NCI-H446 treated with DMSO at 0.1 percent for 48 hours (cell line): ENCODE results near the gene HPS4.

Source experiments
- DNase-seq: peaks from one replicate; lab custom pipeline; 2025; lab: John Stamatoyannopoulos, UW

The HPS4 gene

GRCh38 chr22:26496456-26496855 is 12.9 kb upstream of the HPS4 start:
- DNase-seq = no peak

GRCh38 chr22:26494506-26494905 is 10.9 kb upstream of the HPS4 start:
- DNase-seq = no peak

GRCh38 chr22:26492220-26492619 is 8.6 kb upstream of the HPS4 start:
- no peak for DNase-seq

GRCh38 chr22:26489447-26490036 is 6.0 kb upstream of the HPS4 start:
- DNase-seq = no peak

- no peak for DNase-seq
These were observed 4.4 kb upstream of the HPS4 start for GRCh38 chr22:26487996-26488395.

GRCh38 chr22:26486394-26486793 is 2.8 kb upstream of the HPS4 start:
- no peak for DNase-seq

GRCh38 chr22:26485806-26486390 is 2.3 kb upstream of the HPS4 start:
- DNase-seq = no peak

- no peak for DNase-seq
These were observed 1.4 kb upstream of the HPS4 start for GRCh38 chr22:26485013-26485412.

- no peak for DNase-seq
These were observed 750 bp upstream of the HPS4 start for GRCh38 chr22:26484360-26484706.

- DNase-seq = no peak
These were observed 542 bp downstream of the HPS4 start for GRCh38 chr22:26483043-26483438.

GRCh38 chr22:26482161-26482560 is 1.4 kb downstream of the HPS4 start:
- no peak for DNase-seq

- DNase-seq = no peak
These were observed 1.9 kb downstream of the HPS4 start for GRCh38 chr22:26481694-26482093.

GRCh38 chr22:26481112-26481693 is 2.4 kb downstream of the HPS4 start:
- DNase-seq = no peak

GRCh38 chr22:26480611-26480932 is 3.0 kb downstream of the HPS4 start:
- DNase-seq = no peak

GRCh38 chr22:26479792-26480610 is 3.6 kb downstream of the HPS4 start:
- DNase-seq = no peak

- DNase-seq = no peak
These were observed 4.4 kb downstream of the HPS4 start for GRCh38 chr22:26479043-26479791.

- DNase-seq = no peak
These were observed 6.2 kb downstream of the HPS4 start for GRCh38 chr22:26477341-26477731.

GRCh38 chr22:26476705-26477340 is 6.8 kb downstream of the HPS4 start:
- DNase-seq = no peak

- no peak for DNase-seq
These were observed 8.9 kb downstream of the HPS4 start for GRCh38 chr22:26474682-26475081.

GRCh38 chr22:26471522-26471921 is 12.1 kb downstream of the HPS4 start:
- DNase-seq = no peak

GRCh38 chr22:26470807-26471206 is 12.8 kb downstream of the HPS4 start:
- DNase-seq = no peak

GRCh38 chr22:26466196-26466595 is 17.4 kb downstream of the HPS4 start:
- peak; percentile 95 for DNase-seq
